Stomach (tissue), 4 donors: ENCODE measurements around the gene ASTN2.
A peak's percentile ranks its signal among the peaks of the same experiment; 100 is the strongest.

ENCODE experiments used
- CTCF ChIP-seq, 7 experiments: fragments of 450-650 bp in 4 of 7; fragments of 200-600 bp in 3 of 7; sonication (generic) in 3 of 7; IDR thresholded peaks; one replicate each; pipeline ENCODE4 v1.5.1; 2016 to 2019; ENCODE audit warnings: antibody characterized with exemption in 7 of 7, control low read depth in 2 of 7, mild to moderate bottlenecking in 1 of 7
- EP300 ChIP-seq: sonication (generic); formaldehyde crosslinking; IDR thresholded peaks from one replicate; pipeline ENCODE4 v1.6.1; 2017; ENCODE audit warnings: antibody characterized with exemption

- TF ChIP-seq EP300 = no peak
- TF ChIP-seq CTCF (IDR thresholded peaks at IDR 0.05) = peak in 5 of 7 experiments; percentile 48 to 86 (median 64)
These were observed 3.3 kb downstream of the ASTN2 start for GRCh38 chr9:117411547-117411946.
